ENCODE results near the gene PCDHA3.
"Not testable (repeated sequence)": the region's sequence is repeated elsewhere in the genome, so short reads cannot be mapped to it uniquely, and the experiment has no call there.

PCDHA3 gene

GRCh38 chr5:140791089-140791488, 9.8 kb upstream of the PCDHA3 start:
- no peak for TF ChIP-seq CTCF (conservative IDR thresholded peaks at IDR 0.05; ENCODE audit: low read length)
- H3K4me3 ChIP-seq (ENCODE audit: low read length) = no peak overlapping the region
- DNase-seq (ENCODE audit: low read depth) = no peak

DNA sequence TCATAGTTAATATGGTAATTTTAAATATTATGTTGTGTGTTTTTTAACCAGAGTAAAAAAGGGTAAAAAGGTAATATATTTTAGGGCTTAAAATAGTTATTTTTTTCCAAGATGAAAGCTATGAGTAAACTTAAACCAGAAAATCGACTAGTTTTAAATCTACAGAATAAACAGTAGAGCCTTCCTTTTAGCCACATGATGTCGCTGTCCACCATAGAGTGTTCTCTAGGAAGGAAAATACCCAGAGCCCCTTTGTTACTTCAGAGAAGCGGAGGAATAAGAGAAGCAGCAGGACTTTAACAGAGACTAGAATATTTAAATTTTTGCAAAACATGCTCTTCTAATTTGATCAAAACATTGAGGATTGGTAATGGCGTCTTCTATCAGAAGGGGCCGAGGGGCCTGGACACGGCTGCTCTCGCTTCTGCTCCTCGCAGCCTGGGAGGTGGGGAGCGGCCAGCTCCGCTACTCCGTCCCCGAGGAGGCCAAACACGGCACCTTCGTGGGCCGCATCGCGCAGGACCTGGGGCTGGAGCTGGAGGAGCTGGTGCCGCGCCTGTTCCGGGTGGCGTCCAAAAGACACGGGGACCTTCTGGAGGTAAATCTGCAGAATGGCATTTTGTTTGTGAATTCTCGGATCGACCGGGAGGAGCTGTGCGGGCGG, 6.1 kb upstream of the PCDHA3 start, which contains the start of gene PCDHA2:
PCDHA2 (plus strand) TSS at position 258 of the 664 bp plus-strand sequence.
- TF ChIP-seq CTCF (conservative IDR thresholded peaks at IDR 0.05; ENCODE audit: low read length) = no peak; the same call in 1 of the 2 replicates
- no peak within 1 kb of the TSS for H3K4me3 ChIP-seq (ENCODE audit: low read length)
- no peak for DNase-seq (ENCODE audit: low read depth)

GRCh38 chr5:140795259-140795641, 5.6 kb upstream of the PCDHA3 start:
- no peak for DNase-seq (ENCODE audit: low read depth)
- H3K4me3 ChIP-seq (ENCODE audit: low read length) = no peak overlapping the region
- TF ChIP-seq CTCF (conservative IDR thresholded peaks at IDR 0.05; ENCODE audit: low read length) = peak; percentile 36

- not testable (repeated sequence) for H3K4me3 ChIP-seq (ENCODE audit: low read length); DNase-seq (ENCODE audit: low read depth)
These were observed 4.7 kb upstream of the PCDHA3 start for GRCh38 chr5:140796072-140796717.

GRCh38 chr5:140796718-140797095, 4.2 kb upstream of the PCDHA3 start:
- no peak for DNase-seq (ENCODE audit: low read depth)
- no peak for TF ChIP-seq CTCF (conservative IDR thresholded peaks at IDR 0.05; ENCODE audit: low read length)
- H3K4me3 ChIP-seq (ENCODE audit: low read length) = no peak overlapping the region

DNA sequence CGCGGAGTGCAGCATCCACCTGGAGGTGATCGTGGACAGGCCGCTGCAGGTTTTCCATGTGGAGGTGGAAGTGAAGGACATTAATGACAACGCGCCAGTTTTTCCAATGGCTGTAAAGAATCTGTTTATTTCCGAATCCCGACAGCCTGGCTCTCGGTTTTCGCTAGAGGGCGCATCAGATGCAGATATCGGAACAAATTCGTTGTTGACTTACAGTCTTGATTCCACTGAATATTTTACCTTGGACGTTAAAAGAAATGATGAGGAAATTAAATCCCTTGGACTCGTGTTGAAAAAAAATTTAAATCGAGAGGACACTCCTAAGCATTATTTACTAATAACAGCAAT, 611 bp downstream of the PCDHA3 start:
- TF ChIP-seq CTCF (conservative IDR thresholded peaks at IDR 0.05; ENCODE audit: low read length) = peak; percentile 42
- no peak for DNase-seq (ENCODE audit: low read depth)
- peak overlapping the region; percentile 43 for H3K4me3 ChIP-seq (ENCODE audit: low read length)

- DNase-seq (ENCODE audit: low read depth); H3K4me3 ChIP-seq (ENCODE audit: low read length): not testable (repeated sequence)
These were observed 1.5 kb downstream of the PCDHA3 start for GRCh38 chr5:140802381-140802780.

DNA sequence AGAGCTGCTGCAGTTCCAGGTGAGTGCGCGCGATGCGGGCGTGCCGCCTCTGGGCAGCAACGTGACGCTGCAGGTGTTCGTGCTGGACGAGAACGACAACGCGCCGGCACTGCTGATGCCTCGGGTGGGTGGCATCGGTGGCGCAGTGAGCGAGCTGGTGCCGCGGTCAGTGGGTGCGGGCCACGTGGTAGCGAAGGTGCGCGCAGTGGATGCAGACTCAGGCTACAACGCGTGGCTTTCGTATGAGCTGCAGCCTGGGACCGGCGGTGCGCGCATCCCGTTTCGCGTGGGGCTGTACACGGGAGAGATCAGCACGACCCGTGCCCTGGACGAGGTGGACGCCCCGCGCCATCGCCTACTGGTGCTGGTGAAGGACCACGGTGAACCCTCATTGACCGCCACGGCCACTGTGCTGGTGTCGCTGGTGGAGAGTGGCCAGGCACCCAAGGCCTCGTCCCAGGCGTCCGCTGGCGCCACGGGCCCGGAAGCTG, 2.0 kb downstream of the PCDHA3 start:
- no peak for TF ChIP-seq CTCF (conservative IDR thresholded peaks at IDR 0.05; ENCODE audit: low read length)
- no peak for DNase-seq (ENCODE audit: low read depth)
- no peak overlapping the region for H3K4me3 ChIP-seq (ENCODE audit: low read length)
